Neuronal stem cell (in vitro differentiated cells): ENCODE data around the gene OR5B3.
"Not testable (repeated sequence)": the region's sequence is repeated elsewhere in the genome, so short reads cannot be mapped to it uniquely, and the experiment has no call there.

Source experiments
- DNase-seq: peaks from one replicate; pipeline ENCODE4 v3.0.0-alpha.2; 2013; ENCODE audit warnings: low spot score
- H2AFZ ChIP-seq: one replicate; pipeline ENCODE4 v1.6.1; 2013; ENCODE audit warnings: mild to moderate bottlenecking, low read length, inconsistent platforms
- H2AK5ac ChIP-seq: 2 replicates; pipeline ENCODE4 v1.6.1; 2013; ENCODE audit warnings: low read depth, mild to moderate bottlenecking, inconsistent platforms, low read length, moderate library complexity, mixed read lengths
- H2BK120ac ChIP-seq: 2 replicates; pipeline ENCODE4 v1.6.1; 2013; ENCODE audit warnings: low read depth, mild to moderate bottlenecking, inconsistent platforms, low read length, moderate library complexity, mixed read lengths
- H2BK12ac ChIP-seq: one replicate; pipeline ENCODE4 v1.6.1; 2013; ENCODE audit warnings: low read length, inconsistent platforms
- H2BK15ac ChIP-seq: 2 replicates; pipeline ENCODE4 v1.6.1; 2013; ENCODE audit warnings: mild to moderate bottlenecking, low read length, inconsistent platforms, mixed read lengths
- H2BK5ac ChIP-seq: one replicate; pipeline ENCODE4 v1.6.1; 2013; ENCODE audit warnings: inconsistent platforms, mild to moderate bottlenecking, low read length, moderate library complexity
- H3K14ac ChIP-seq: one replicate; pipeline ENCODE4 v1.6.1; 2013; ENCODE audit warnings: low read length, inconsistent platforms
- H3K18ac ChIP-seq: 2 replicates; pipeline ENCODE4 v1.6.1; 2013; ENCODE audit warnings: low read length, inconsistent platforms
- H3K23ac ChIP-seq: 2 replicates; pipeline ENCODE4 v1.6.1; 2013; ENCODE audit warnings: low read depth, mild to moderate bottlenecking, mixed read lengths, low read length, inconsistent platforms; ENCODE audit not compliant: poor library complexity
- H3K27ac ChIP-seq: replicated peaks from 3 replicates; pipeline ENCODE4 v1.5.1; 2013; ENCODE audit warnings: low read length, inconsistent platforms
- H3K27me3 ChIP-seq, 3 experiments: 2 replicates each; pipeline ENCODE4 v1.6.1; 2013; ENCODE audit warnings: low read length in 3 of 3, mild to moderate bottlenecking in 2 of 3, inconsistent platforms in 1 of 3, low read depth in 1 of 3, mixed read lengths in 1 of 3, moderate library complexity in 1 of 3; ENCODE audit not compliant: control insufficient read depth in 3 of 3, insufficient read depth in 3 of 3
- H3K36me3 ChIP-seq, 2 donors: replicated peaks in 1 of 2; 2 replicates each; pipeline ENCODE4 v1.6.1; 2013; ENCODE audit warnings: low read length in 2 of 2; ENCODE audit not compliant: control insufficient read depth in 2 of 2, insufficient read depth in 2 of 2
- H3K4ac ChIP-seq: 2 replicates; pipeline ENCODE4 v1.6.1; 2013; ENCODE audit warnings: inconsistent platforms, mild to moderate bottlenecking, low read length, moderate library complexity
- H3K4me1 ChIP-seq, 2 donors: 1 replicate in 1 of 2; 2 replicates in 1 of 2; pipeline ENCODE4 v1.6.1; 2013; ENCODE audit warnings: low read length in 2 of 2, low read depth in 1 of 2; ENCODE audit not compliant: control insufficient read depth in 2 of 2, insufficient read depth in 1 of 2
- H3K4me2 ChIP-seq: one replicate; pipeline ENCODE4 v1.6.1; 2013; ENCODE audit warnings: mild to moderate bottlenecking, low read length, inconsistent platforms; ENCODE audit not compliant: insufficient read depth, poor library complexity, severe bottlenecking
- H3K4me3 ChIP-seq, 2 donors: 2 replicates each; pipeline ENCODE4 v1.5.1; 2013; ENCODE audit warnings: low read length in 2 of 2, mild to moderate bottlenecking in 2 of 2, inconsistent platforms in 1 of 2, moderate library complexity in 1 of 2
- H3K79me1 ChIP-seq: one replicate; pipeline ENCODE4 v1.6.1; 2013; ENCODE audit warnings: low read depth, mild to moderate bottlenecking, inconsistent platforms, low read length, moderate library complexity
- H3K9ac ChIP-seq: one replicate; pipeline ENCODE4 v1.6.1; 2013; ENCODE audit warnings: mild to moderate bottlenecking, low read depth, low read length, inconsistent platforms; ENCODE audit not compliant: poor library complexity
- H3K9me3 ChIP-seq, 2 donors: replicated peaks in 1 of 2; 2 replicates each; pipeline versions ENCODE3 to v1.6.1; 2013; ENCODE audit warnings: low read length in 2 of 2, mild to moderate bottlenecking in 2 of 2, inconsistent platforms in 1 of 2, low read depth in 1 of 2, mixed read lengths in 1 of 2, moderate library complexity in 1 of 2; ENCODE audit not compliant: control insufficient read depth in 2 of 2, insufficient read depth in 1 of 2
- H4K8ac ChIP-seq: one replicate; pipeline ENCODE4 v1.6.1; 2013; ENCODE audit warnings: low read depth, mild to moderate bottlenecking, inconsistent platforms, low read length, moderate library complexity
- H4K91ac ChIP-seq: one replicate; pipeline ENCODE4 v1.6.1; 2013; ENCODE audit warnings: low read length, low read depth, mild to moderate bottlenecking, inconsistent platforms; ENCODE audit not compliant: poor library complexity
- WGBS, 2 donors: extraction: QIAGEN DNeasy Blood & Tissue Kit; methylation state at CpG; one replicate each; pipeline ENCODE4 v1.1.7; 2013; ENCODE audit warnings: missing lambda C conversion rate in 2 of 2, mixed read lengths in 1 of 2; ENCODE audit not compliant: insufficient read length in 2 of 2, insufficient replicate concordance in 1 of 2; ENCODE audit errors: extremely low coverage in 2 of 2; 5-methylcytosine and 5-hydroxymethylcytosine counted together

Gene OR5B3

GRCh38 chr11:58429273-58429672 is 22.6 kb upstream of the OR5B3 start:
- H3K18ac ChIP-seq, result no peak overlapping the region
- no peak overlapping the region for H2AFZ ChIP-seq
- no peaks in the 10 kb centered on the region for H3K79me1 ChIP-seq
- H3K23ac ChIP-seq, result no peak overlapping the region
- H3K4ac ChIP-seq, result no peak overlapping the region
- no peak overlapping the region for H2BK12ac ChIP-seq
- no peak overlapping the region for H2BK120ac ChIP-seq
- no peak for DNase-seq
- no peak overlapping the region for H3K14ac ChIP-seq
- no peaks in the 10 kb centered on the region for H3K27me3 ChIP-seq
- no peak overlapping the region for H2BK15ac ChIP-seq
- H3K27ac ChIP-seq, result no peak overlapping the region
- no peak overlapping the region for H4K91ac ChIP-seq
- H3K9me3 ChIP-seq, result no peaks in the 10 kb centered on the region
- no peak overlapping the region for H2AK5ac ChIP-seq
- H3K4me3 ChIP-seq, result no peak overlapping the region
- WGBS, 2 donors, result no CpG with 5 or more reads among the region's 1 CpG
- no peaks in the 10 kb centered on the region for H3K4me1 ChIP-seq
- H3K4me2 ChIP-seq, result no peak overlapping the region
- no peaks in the 10 kb centered on the region for H3K36me3 ChIP-seq
- no peak overlapping the region for H4K8ac ChIP-seq
- H2BK5ac ChIP-seq, result no peak overlapping the region
- no peak overlapping the region for H3K9ac ChIP-seq

- Histone ChIP-seq H3K23ac (no peak within 1 kb of the TSS), H3K14ac (no peak within 1 kb of the TSS), H3K4me2 (no peak within 1 kb of the TSS), H2AK5ac (no peak within 1 kb of the TSS), H3K9me3 (no peaks in the 10 kb centered on the region), H3K27ac (no peak within 1 kb of the TSS), H4K8ac (no peak within 1 kb of the TSS), H3K9ac (no peak within 1 kb of the TSS), H3K79me1 (no peaks in the 10 kb centered on the region), H2AFZ (no peak within 1 kb of the TSS), H2BK5ac (no peak within 1 kb of the TSS), H2BK120ac (no peak within 1 kb of the TSS), H3K4me3 (no peak within 1 kb of the TSS), H3K36me3 (no peaks in the 10 kb centered on the region), H3K27me3 (no peaks in the 10 kb centered on the region), H3K18ac (no peak within 1 kb of the TSS), H2BK15ac (no peak within 1 kb of the TSS), H3K4me1 (no peaks in the 10 kb centered on the region), H4K91ac (no peak within 1 kb of the TSS), H3K4ac (no peak within 1 kb of the TSS), H2BK12ac (no peak within 1 kb of the TSS)
- no peak for DNase-seq
- no CpG with 5 or more reads among the region's 3 CpGs for WGBS, 2 donors
These were observed 21.3 kb upstream of the OR5B3 start, which contains the start of gene OR5B2 for GRCh38 chr11:58428021-58428420. Gene OR5B2, minus strand, starts transcription at chr11:58428121. Its CDS starts 4,860 bp downstream, at chr11:58423261.

DNA sequence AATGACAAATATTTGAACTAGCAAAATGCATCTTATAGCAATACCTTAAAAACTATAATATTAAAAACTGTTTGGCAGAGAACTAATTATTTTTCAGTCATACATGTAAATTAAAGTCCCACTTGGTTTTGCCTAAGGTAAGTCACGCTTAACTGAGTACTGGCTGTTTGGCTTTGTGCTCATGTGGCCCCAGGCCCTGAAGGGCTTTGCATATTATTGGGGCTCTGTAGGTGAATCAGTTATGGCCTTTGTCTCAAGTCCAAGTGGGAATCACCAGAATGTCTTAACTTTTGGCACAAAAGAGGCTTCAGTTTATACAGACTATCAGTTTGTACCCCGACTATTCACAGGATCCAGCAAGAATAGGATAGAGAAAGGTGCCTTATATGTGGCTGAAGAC is 7.1 kb downstream of the OR5B3 start:
- not testable (repeated sequence) for H4K91ac ChIP-seq, H3K4me3 ChIP-seq, DNase-seq, H2BK12ac ChIP-seq, H3K4me2 ChIP-seq, H4K8ac ChIP-seq, H3K79me1 ChIP-seq, H2AFZ ChIP-seq, H3K4ac ChIP-seq, H2AK5ac ChIP-seq, H3K4me1 ChIP-seq, H3K36me3 ChIP-seq, H3K18ac ChIP-seq, H3K23ac ChIP-seq, H3K27me3 ChIP-seq, H2BK5ac ChIP-seq, H2BK120ac ChIP-seq, H3K14ac ChIP-seq, H3K9me3 ChIP-seq, H3K27ac ChIP-seq, H3K9ac ChIP-seq, H2BK15ac ChIP-seq
- WGBS, 2 donors, result no CpG with 5 or more reads among the region's 2 CpGs

- H3K27me3 ChIP-seq, result no peaks in the 10 kb centered on the region
- H3K9ac ChIP-seq, result no peak overlapping the region
- H2AK5ac ChIP-seq, result no peak overlapping the region
- no peak overlapping the region for H2BK15ac ChIP-seq
- peak overlapping the region; percentile 39 for H3K23ac ChIP-seq
- H2AFZ ChIP-seq, result no peak overlapping the region
- H2BK5ac ChIP-seq, result no peak overlapping the region
- no peak overlapping the region for H3K4me2 ChIP-seq
- H3K27ac ChIP-seq, result no peak overlapping the region
- no peaks in the 10 kb centered on the region for H3K79me1 ChIP-seq
- DNase-seq, result no peak
- no peak overlapping the region for H3K4ac ChIP-seq
- H2BK120ac ChIP-seq, result no peak overlapping the region
- no peak overlapping the region for H3K4me3 ChIP-seq
- no peaks in the 10 kb centered on the region for H3K4me1 ChIP-seq
- H2BK12ac ChIP-seq, result no peak overlapping the region
- H3K36me3 ChIP-seq, result no peaks in the 10 kb centered on the region
- no peak overlapping the region for H4K8ac ChIP-seq
- H3K9me3 ChIP-seq, result peaks cover 0 to 4% of the 10 kb centered on the region in 2 donors
- WGBS, 2 donors, result no CpG with 5 or more reads among the region's 2 CpGs
- no peak overlapping the region for H3K18ac ChIP-seq
- H3K14ac ChIP-seq, result no peak overlapping the region
- H4K91ac ChIP-seq, result no peak overlapping the region
These were observed 11.1 kb downstream of the OR5B3 start for GRCh38 chr11:58395581-58395980.
